Measurements from ENCODE around the gene TFB1M.

Gene TFB1M

DNA sequence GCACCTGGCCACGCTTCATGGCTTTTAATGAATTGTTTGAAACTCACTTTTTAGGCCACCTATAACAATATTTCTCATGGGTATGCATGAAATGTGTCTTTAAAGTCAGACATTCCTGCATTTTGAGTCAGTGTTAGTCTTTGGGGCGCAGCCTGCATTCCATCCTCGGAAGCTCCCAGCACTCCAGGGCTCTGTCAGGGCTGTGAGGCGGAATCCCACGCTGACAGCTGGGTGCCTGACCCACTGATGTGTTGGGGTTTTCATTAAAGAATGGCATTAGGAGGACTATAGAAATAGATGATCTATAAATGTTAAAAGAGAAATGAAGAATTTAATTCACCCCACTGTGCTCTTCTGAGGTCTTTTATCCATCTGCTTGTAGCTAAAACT, 66.7 kb downstream of the TFB1M start:
- TF ChIP-seq EZH2 (IDR thresholded peaks at IDR 0.05) (no peak), POLR2AphosphoS5 (IDR thresholded peaks at IDR 0.05; ENCODE audit: borderline replicate concordance, low read depth, low read length) (no peak), FOXP2 (optimal IDR thresholded peaks at IDR 0.05; ENCODE audit: control extremely low read depth, extremely low read length, insufficient read depth) (no peak)
- DNase-seq (ENCODE audit: low read depth, low spot score) = no peak
- Histone ChIP-seq H3K27ac (no peak overlapping the region), H3K36me3 (ENCODE audit: insufficient read depth, low read length) (peaks cover 9% of the 10 kb centered on the region; the same call in 1 of the 2 replicates), H3K9me3 (ENCODE audit: low read depth, low read length) (no peaks in the 10 kb centered on the region), H3K4me3 (no peak overlapping the region), H3K9ac (ENCODE audit: insufficient read length) (no peak overlapping the region)

GRCh38 chr6:155246825-155247224, 67.5 kb downstream of the TFB1M start:
- Histone ChIP-seq H3K4me3 (no peak overlapping the region), H3K36me3 (ENCODE audit: insufficient read depth, low read length) (peaks cover 5% of the 10 kb centered on the region; the same call in 1 of the 2 replicates), H3K9me3 (ENCODE audit: low read depth, low read length) (no peaks in the 10 kb centered on the region), H3K9ac (ENCODE audit: insufficient read length) (no peak overlapping the region), H3K27ac (no peak overlapping the region)
- TF ChIP-seq POLR2AphosphoS5 (IDR thresholded peaks at IDR 0.05; ENCODE audit: borderline replicate concordance, low read depth, low read length) (no peak), EZH2 (IDR thresholded peaks at IDR 0.05) (no peak), FOXP2 (optimal IDR thresholded peaks at IDR 0.05; ENCODE audit: control extremely low read depth, extremely low read length, insufficient read depth) (no peak)
- no peak for DNase-seq (ENCODE audit: low read depth, low spot score)

DNA sequence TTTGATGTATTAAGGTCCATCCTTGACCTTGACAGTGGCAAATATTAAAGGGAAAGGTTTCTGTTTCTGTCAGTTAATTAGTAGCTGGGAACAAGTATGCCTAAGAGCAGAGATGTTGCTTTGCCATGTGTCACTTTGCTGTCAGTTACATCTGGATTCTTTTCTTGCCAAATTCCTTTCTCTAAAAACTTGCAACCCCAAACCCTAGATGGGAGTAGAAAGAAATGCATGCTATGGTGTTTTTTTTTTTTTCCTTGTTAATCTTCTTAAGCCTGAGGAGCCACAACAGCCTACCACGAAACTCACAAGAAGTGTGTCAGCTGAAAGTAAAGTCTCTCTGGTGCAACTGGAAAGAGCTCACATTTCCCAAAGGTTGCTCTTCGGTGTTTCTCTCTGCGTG, 68.5 kb downstream of the TFB1M start:
- Histone ChIP-seq H3K27ac (no peak overlapping the region), H3K4me3 (no peak overlapping the region), H3K9ac (ENCODE audit: insufficient read length) (no peak overlapping the region), H3K9me3 (ENCODE audit: low read depth, low read length) (no peaks in the 10 kb centered on the region), H3K36me3 (ENCODE audit: insufficient read depth, low read length) (peaks cover 5% of the 10 kb centered on the region; the same call in 1 of the 2 replicates)
- no peak for DNase-seq (ENCODE audit: low read depth, low spot score)
- TF ChIP-seq POLR2AphosphoS5 (IDR thresholded peaks at IDR 0.05; ENCODE audit: borderline replicate concordance, low read depth, low read length) = no peak

DNA sequence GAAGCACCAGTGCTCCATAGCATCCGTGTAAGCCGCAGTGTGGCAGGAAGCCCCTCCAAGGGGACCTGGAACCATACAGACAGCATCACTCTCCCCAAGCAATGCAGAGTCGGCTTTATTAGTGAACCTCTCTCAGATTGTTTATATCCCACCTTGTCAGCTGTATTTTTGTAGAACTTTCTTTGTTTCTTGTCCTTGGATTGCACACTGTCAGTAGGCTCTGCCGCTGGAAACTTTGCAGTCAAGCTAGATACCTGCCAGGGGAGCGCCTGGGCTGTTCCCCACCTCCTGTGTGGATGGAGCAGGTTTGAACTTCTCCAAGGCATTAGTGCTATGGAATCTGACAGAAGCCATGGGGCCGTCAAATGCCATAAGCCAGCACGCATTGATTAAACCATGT, 69.1 kb downstream of the TFB1M start:
- Histone ChIP-seq H3K4me3 (no peak overlapping the region), H3K27ac (no peak overlapping the region), H3K9me3 (ENCODE audit: low read depth, low read length) (no peaks in the 10 kb centered on the region), H3K9ac (ENCODE audit: insufficient read length) (no peak overlapping the region), H3K36me3 (ENCODE audit: insufficient read depth, low read length) (0 out of 2 replicates have a peak, but pooled peaks cover 5% of the 10 kb centered on the region)
- DNase-seq (ENCODE audit: low read depth, low spot score) = no peak
- no peak for TF ChIP-seq FOXP2 (optimal IDR thresholded peaks at IDR 0.05; ENCODE audit: control extremely low read depth, extremely low read length, insufficient read depth)
- TF ChIP-seq EZH2 (IDR thresholded peaks at IDR 0.05) = no peak
- TF ChIP-seq POLR2AphosphoS5 (IDR thresholded peaks at IDR 0.05; ENCODE audit: borderline replicate concordance, low read depth, low read length) = no peak

- H3K36me3 ChIP-seq (ENCODE audit: insufficient read depth, low read length) = 0 out of 2 replicates have a peak, but pooled peaks cover 4% of the 10 kb centered on the region
- H3K4me3 ChIP-seq = no peak overlapping the region
- H3K27ac ChIP-seq = no peak overlapping the region
- no peak overlapping the region for H3K9ac ChIP-seq (ENCODE audit: insufficient read length)
- no peaks in the 10 kb centered on the region for H3K9me3 ChIP-seq (ENCODE audit: low read depth, low read length)
- no peak for DNase-seq (ENCODE audit: low read depth, low spot score)
- no peak for TF ChIP-seq POLR2AphosphoS5 (IDR thresholded peaks at IDR 0.05; ENCODE audit: borderline replicate concordance, low read depth, low read length)
- no peak for TF ChIP-seq EZH2 (IDR thresholded peaks at IDR 0.05)
- TF ChIP-seq FOXP2 (optimal IDR thresholded peaks at IDR 0.05; ENCODE audit: control extremely low read depth, extremely low read length, insufficient read depth) = no peak
Observed at GRCh38 chr6:155244434-155244833, 69.8 kb downstream of the TFB1M start.

DNA sequence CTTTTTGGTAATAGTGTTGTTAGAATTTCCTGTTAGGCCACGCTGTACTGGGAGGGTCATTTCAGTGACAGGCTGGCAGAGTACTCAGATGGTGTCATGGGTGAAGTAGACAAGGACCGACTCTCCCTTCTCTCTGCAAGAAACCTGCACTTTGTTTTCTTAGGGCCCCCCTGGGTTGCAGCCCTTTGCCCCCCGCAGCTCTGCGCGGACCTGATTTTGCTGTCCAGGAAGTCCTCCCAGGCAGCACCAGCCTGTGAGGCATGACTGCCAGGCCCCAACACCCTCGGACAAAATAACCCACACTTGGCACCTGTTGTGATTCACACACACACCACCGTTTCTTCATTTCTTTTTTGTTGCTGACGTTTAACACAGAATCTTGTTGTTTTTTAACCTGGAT, 72.3 kb downstream of the TFB1M start:
- no peak for DNase-seq (ENCODE audit: low read depth, low spot score)
- TF ChIP-seq FOXP2 (optimal IDR thresholded peaks at IDR 0.05; ENCODE audit: control extremely low read depth, extremely low read length, insufficient read depth) = no peak
- no peak for TF ChIP-seq POLR2AphosphoS5 (IDR thresholded peaks at IDR 0.05; ENCODE audit: borderline replicate concordance, low read depth, low read length)
- TF ChIP-seq EZH2 (IDR thresholded peaks at IDR 0.05) = no peak
- Histone ChIP-seq H3K27ac (no peak overlapping the region), H3K4me3 (no peak overlapping the region), H3K9me3 (ENCODE audit: low read depth, low read length) (no peaks in the 10 kb centered on the region), H3K9ac (ENCODE audit: insufficient read length) (no peak overlapping the region), H3K36me3 (ENCODE audit: insufficient read depth, low read length) (no peaks in the 10 kb centered on the region)

GRCh38 chr6:155240905-155241600, 73.2 kb downstream of the TFB1M start:
- Histone ChIP-seq H3K27ac (no peak overlapping the region), H3K4me3 (no peak overlapping the region), H3K9me3 (ENCODE audit: low read depth, low read length) (no peaks in the 10 kb centered on the region), H3K9ac (ENCODE audit: insufficient read length) (no peak overlapping the region), H3K36me3 (ENCODE audit: insufficient read depth, low read length) (no peaks in the 10 kb centered on the region)
- no peak for DNase-seq (ENCODE audit: low read depth, low spot score)
- TF ChIP-seq POLR2AphosphoS5 (IDR thresholded peaks at IDR 0.05; ENCODE audit: borderline replicate concordance, low read depth, low read length) = no peak
- TF ChIP-seq EZH2 (IDR thresholded peaks at IDR 0.05) = no peak
- TF ChIP-seq FOXP2 (optimal IDR thresholded peaks at IDR 0.05; ENCODE audit: control extremely low read depth, extremely low read length, insufficient read depth) = no peak

GRCh38 chr6:155237613-155238012, 76.7 kb downstream of the TFB1M start:
- DNase-seq (ENCODE audit: low read depth, low spot score) = no peak
- Histone ChIP-seq H3K9ac (ENCODE audit: insufficient read length) (no peak overlapping the region), H3K27ac (no peak overlapping the region), H3K36me3 (ENCODE audit: insufficient read depth, low read length) (no peaks in the 10 kb centered on the region), H3K4me3 (no peak overlapping the region), H3K9me3 (ENCODE audit: low read depth, low read length) (no peaks in the 10 kb centered on the region)
- no peak for TF ChIP-seq POLR2AphosphoS5 (IDR thresholded peaks at IDR 0.05; ENCODE audit: borderline replicate concordance, low read depth, low read length)

DNA sequence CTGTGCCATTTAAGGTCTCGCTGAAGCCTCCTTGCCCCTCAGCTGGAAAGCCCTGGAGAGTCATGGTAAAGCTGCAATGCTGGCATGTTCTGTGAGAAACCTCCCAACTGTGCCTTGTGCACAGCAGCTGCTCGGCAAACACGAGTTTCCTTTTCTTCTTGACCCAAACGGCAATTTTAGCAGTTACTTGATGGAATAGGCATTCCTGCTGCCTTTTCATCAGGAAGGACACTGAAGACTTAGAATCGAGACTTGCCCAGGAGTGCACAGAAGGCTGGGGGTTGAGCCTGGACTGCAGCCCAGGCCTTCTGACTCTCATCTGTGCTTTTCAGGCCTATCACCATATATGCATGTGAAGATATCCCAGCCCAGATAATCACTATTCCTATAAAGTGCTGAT, 79.2 kb downstream of the TFB1M start:
- H3K27ac ChIP-seq = no peak overlapping the region
- H3K9me3 ChIP-seq (ENCODE audit: low read depth, low read length) = no peaks in the 10 kb centered on the region
- TF ChIP-seq EZH2 (IDR thresholded peaks at IDR 0.05) (no peak), FOXP2 (optimal IDR thresholded peaks at IDR 0.05; ENCODE audit: control extremely low read depth, extremely low read length, insufficient read depth) (no peak), POLR2AphosphoS5 (IDR thresholded peaks at IDR 0.05; ENCODE audit: borderline replicate concordance, low read depth, low read length) (no peak)
- no peaks in the 10 kb centered on the region for H3K36me3 ChIP-seq (ENCODE audit: insufficient read depth, low read length)
- H3K9ac ChIP-seq (ENCODE audit: insufficient read length) = no peak overlapping the region
- H3K4me3 ChIP-seq = no peak overlapping the region
- DNase-seq (ENCODE audit: low read depth, low spot score) = no peak

Data from SK-N-MC (cell line).